HL-60 (cell line): Measurements from ENCODE around the gene CTXN1.

Experiments used
- POLR2AphosphoS5 ChIP-seq: IDR thresholded peaks from 2 replicates; pipeline ENCODE4 v1.6.1; 2012; ENCODE audit warnings: low read depth
- SPI1 ChIP-seq: IDR thresholded peaks from 2 replicates; pipeline ENCODE4 v1.6.1; 2012; ENCODE audit warnings: low read depth, mild to moderate bottlenecking, borderline replicate concordance
- TF ChIP-seq, protein P1 (sequence below): IDR thresholded peaks from one replicate; pipeline ENCODE4 v1.5.1; 2011; ENCODE audit warnings: low read length, control low read depth, inconsistent platforms; ENCODE audit not compliant: insufficient read depth
- TF ChIP-seq, protein P2 (sequence below): IDR thresholded peaks from 2 replicates; pipeline ENCODE4 v1.6.1; 2012; ENCODE audit warnings: low read depth; ENCODE audit not compliant: insufficient replicate concordance

- TF ChIP-seq, protein P1, sequence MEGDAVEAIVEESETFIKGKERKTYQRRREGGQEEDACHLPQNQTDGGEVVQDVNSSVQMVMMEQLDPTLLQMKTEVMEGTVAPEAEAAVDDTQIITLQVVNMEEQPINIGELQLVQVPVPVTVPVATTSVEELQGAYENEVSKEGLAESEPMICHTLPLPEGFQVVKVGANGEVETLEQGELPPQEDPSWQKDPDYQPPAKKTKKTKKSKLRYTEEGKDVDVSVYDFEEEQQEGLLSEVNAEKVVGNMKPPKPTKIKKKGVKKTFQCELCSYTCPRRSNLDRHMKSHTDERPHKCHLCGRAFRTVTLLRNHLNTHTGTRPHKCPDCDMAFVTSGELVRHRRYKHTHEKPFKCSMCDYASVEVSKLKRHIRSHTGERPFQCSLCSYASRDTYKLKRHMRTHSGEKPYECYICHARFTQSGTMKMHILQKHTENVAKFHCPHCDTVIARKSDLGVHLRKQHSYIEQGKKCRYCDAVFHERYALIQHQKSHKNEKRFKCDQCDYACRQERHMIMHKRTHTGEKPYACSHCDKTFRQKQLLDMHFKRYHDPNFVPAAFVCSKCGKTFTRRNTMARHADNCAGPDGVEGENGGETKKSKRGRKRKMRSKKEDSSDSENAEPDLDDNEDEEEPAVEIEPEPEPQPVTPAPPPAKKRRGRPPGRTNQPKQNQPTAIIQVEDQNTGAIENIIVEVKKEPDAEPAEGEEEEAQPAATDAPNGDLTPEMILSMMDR: no peak
- TF ChIP-seq, protein P2, sequence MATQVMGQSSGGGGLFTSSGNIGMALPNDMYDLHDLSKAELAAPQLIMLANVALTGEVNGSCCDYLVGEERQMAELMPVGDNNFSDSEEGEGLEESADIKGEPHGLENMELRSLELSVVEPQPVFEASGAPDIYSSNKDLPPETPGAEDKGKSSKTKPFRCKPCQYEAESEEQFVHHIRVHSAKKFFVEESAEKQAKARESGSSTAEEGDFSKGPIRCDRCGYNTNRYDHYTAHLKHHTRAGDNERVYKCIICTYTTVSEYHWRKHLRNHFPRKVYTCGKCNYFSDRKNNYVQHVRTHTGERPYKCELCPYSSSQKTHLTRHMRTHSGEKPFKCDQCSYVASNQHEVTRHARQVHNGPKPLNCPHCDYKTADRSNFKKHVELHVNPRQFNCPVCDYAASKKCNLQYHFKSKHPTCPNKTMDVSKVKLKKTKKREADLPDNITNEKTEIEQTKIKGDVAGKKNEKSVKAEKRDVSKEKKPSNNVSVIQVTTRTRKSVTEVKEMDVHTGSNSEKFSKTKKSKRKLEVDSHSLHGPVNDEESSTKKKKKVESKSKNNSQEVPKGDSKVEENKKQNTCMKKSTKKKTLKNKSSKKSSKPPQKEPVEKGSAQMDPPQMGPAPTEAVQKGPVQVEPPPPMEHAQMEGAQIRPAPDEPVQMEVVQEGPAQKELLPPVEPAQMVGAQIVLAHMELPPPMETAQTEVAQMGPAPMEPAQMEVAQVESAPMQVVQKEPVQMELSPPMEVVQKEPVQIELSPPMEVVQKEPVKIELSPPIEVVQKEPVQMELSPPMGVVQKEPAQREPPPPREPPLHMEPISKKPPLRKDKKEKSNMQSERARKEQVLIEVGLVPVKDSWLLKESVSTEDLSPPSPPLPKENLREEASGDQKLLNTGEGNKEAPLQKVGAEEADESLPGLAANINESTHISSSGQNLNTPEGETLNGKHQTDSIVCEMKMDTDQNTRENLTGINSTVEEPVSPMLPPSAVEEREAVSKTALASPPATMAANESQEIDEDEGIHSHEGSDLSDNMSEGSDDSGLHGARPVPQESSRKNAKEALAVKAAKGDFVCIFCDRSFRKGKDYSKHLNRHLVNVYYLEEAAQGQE: no peak
- no peak for TF ChIP-seq SPI1
- no peak for TF ChIP-seq POLR2AphosphoS5
Measured at GRCh38 chr19:7898967-7899366, 27.0 kb downstream of the CTXN1 start.
